HepG2 (cell line): ENCODE results near the gene ZNF132. TPM values are rescaled to one million over a fixed set of nuclear protein-coding genes. Genes with fewer than 3 reads are reported as not detected.
"Not testable (repeated sequence)": the region's sequence is repeated elsewhere in the genome, so short reads cannot be mapped to it uniquely, and the experiment has no call there.

Experiments
- ATAC-seq: fragments of 200-7000 bp; cut with Tn5 transposase; 3 replicates; pipeline ENCODE4 v1.9.1; 2020; ENCODE audit warnings: mild to moderate bottlenecking, moderate library complexity
- BruUV-seq: library from RNA; stranded (reverse); fragments of 400-500 nt; replicated peaks from 2 replicates; lab custom pipeline; 2021; lab: Mats Ljungman, UMichigan
- CTCF ChIA-PET: fragments of 300-600 bp; formaldehyde crosslinking; extraction: SDS; loops from one replicate; lab custom pipeline; 2021; ENCODE audit warnings: low total read pairs, inconsistent platforms, low intra/inter-chr PET ratio; lab: Yijun Ruan, JAX
- POLR2A ChIA-PET: fragments of 350-600 bp; sonication (Branson Sonifier 250); formaldehyde crosslinking; loops from one replicate; lab custom pipeline; 2020; ENCODE audit warnings: antibody characterized with exemption, inconsistent platforms; lab: Yijun Ruan, JAX
- DNase-seq: peaks from one replicate; pipeline ENCODE4 v3.0.0-alpha.2; 2015; ENCODE audit warnings: low spot score
- FAIRE-seq: peaks from 3 replicates; lab custom pipeline; 2011; peaks lifted over from hg19 to GRCh38; lab: Jason Lieb, UNC
- H2AFZ ChIP-seq: one replicate; pipeline ENCODE4 v1.6.1; 2011; ENCODE audit warnings: low read length, inconsistent platforms
- H3K27ac ChIP-seq: fragments of 300-600 bp; 3 replicates; pipeline ENCODE4 v1.8.0; 2011; ENCODE audit warnings: mixed run types, mild to moderate bottlenecking, mixed read lengths, low read length, inconsistent platforms; ENCODE audit not compliant: insufficient read depth; ENCODE audit errors: extremely low read length
- H3K27me3 ChIP-seq, 2 experiments: fragments of 200-600 bp in 1 of 2; 2 replicates in 1 of 2; 3 replicates in 1 of 2; pipeline versions ENCODE4 v1.6.0 to v1.8.0; 2011; ENCODE audit warnings: low read length in 2 of 2, mild to moderate bottlenecking in 2 of 2, moderate library complexity in 2 of 2, inconsistent platforms in 1 of 2; ENCODE audit not compliant: insufficient read depth in 2 of 2, control insufficient read depth in 1 of 2
- H3K36me3 ChIP-seq, 2 experiments: fragments of 200-600 bp in 1 of 2; replicated peaks in 1 of 2; 2 replicates in 1 of 2; 3 replicates in 1 of 2; pipeline versions ENCODE4 v1.5.1 to v1.8.0; 2011; ENCODE audit warnings: low read length in 2 of 2, inconsistent platforms in 1 of 2; ENCODE audit not compliant: insufficient read depth in 2 of 2, control insufficient read depth in 1 of 2
- H3K4me1 ChIP-seq: 2 replicates; pipeline ENCODE4 v1.5.1; 2012; ENCODE audit warnings: low read length, inconsistent platforms; ENCODE audit not compliant: insufficient read depth
- H3K4me2 ChIP-seq: 2 replicates; pipeline ENCODE4 v1.6.0; 2011; ENCODE audit warnings: low read depth, low read length, inconsistent platforms
- H3K4me3 ChIP-seq, 3 experiments: fragments of 200-600 bp in 1 of 3; sonication (generic), shearing (Covaris generic) in 1 of 3; replicated peaks in 1 of 3; 2 replicates each; pipeline ENCODE4 v1.5.1; 2011 to 2016; ENCODE audit warnings: low read length in 3 of 3, inconsistent platforms in 2 of 3, low read depth in 2 of 3, mild to moderate bottlenecking in 2 of 3, control low read depth in 1 of 3, mixed read lengths in 1 of 3; ENCODE audit not compliant: insufficient read depth in 1 of 3
- H3K79me2 ChIP-seq: one replicate; pipeline ENCODE4 v1.6.1; 2011; ENCODE audit warnings: low read length, inconsistent platforms; ENCODE audit not compliant: insufficient read depth
- H3K9ac ChIP-seq: 2 replicates; pipeline ENCODE4 v1.6.0; 2011; ENCODE audit warnings: mild to moderate bottlenecking, low read depth, low read length, inconsistent platforms; ENCODE audit not compliant: insufficient read depth
- H3K9me3 ChIP-seq: 2 replicates; pipeline ENCODE4 v1.5.1; 2012; ENCODE audit warnings: mild to moderate bottlenecking, low read length
- H4K20me1 ChIP-seq: 2 replicates; pipeline ENCODE4 v1.6.0; 2011; ENCODE audit warnings: inconsistent platforms, mild to moderate bottlenecking, low read length, moderate library complexity; ENCODE audit not compliant: insufficient read depth
- ARID5B ChIP-seq: IDR thresholded peaks from 2 replicates; pipeline ENCODE4 v1.4.0; 2020; ENCODE audit warnings: mild to moderate bottlenecking, missing genetic modification reagents
- DMAP1 ChIP-seq: IDR thresholded peaks from 2 replicates; pipeline ENCODE4 v1.6.1; 2016
- EED ChIP-seq: sonication (generic); formaldehyde crosslinking; IDR thresholded peaks from 2 replicates; pipeline ENCODE4 v1.5.0; 2020; ENCODE audit warnings: mild to moderate bottlenecking, missing genetic modification reagents
- ELF4 ChIP-seq: sonication (generic); formaldehyde crosslinking; IDR thresholded peaks from 2 replicates; pipeline ENCODE4 v1.5.0; 2020; ENCODE audit warnings: missing genetic modification reagents, mild to moderate bottlenecking, moderate library complexity, borderline replicate concordance
- KAT2B ChIP-seq: fragments of 150-350 bp; IDR thresholded peaks from 2 replicates; pipeline ENCODE4 v1.6.1; 2014; ENCODE audit warnings: low read depth, low read length, borderline replicate concordance
- KLF9 ChIP-seq: IDR thresholded peaks from 2 replicates; pipeline ENCODE4 v1.6.1; 2016; ENCODE audit warnings: low read depth
- MAFK ChIP-seq, 2 experiments: IDR thresholded peaks in 1 of 2; conservative IDR thresholded peaks in 1 of 2; 2 replicates each; pipeline ENCODE4 v1.6.1; 2011; ENCODE audit warnings: improper control_type of control experiment in 2 of 2, low read length in 2 of 2
- RXRB ChIP-seq: IDR thresholded peaks from 2 replicates; pipeline ENCODE4 v1.6.1; 2016; ENCODE audit warnings: borderline replicate concordance, missing genetic modification reagents, missing compliant biosample characterization
- ZBTB8A ChIP-seq: sonication (generic); formaldehyde crosslinking; IDR thresholded peaks from 2 replicates; pipeline ENCODE4 v1.4.0; 2020; ENCODE audit warnings: mild to moderate bottlenecking, low read depth, missing genetic modification reagents, borderline replicate concordance
- ZNF17 ChIP-seq: sonication (generic); formaldehyde crosslinking; IDR thresholded peaks from 2 replicates; pipeline ENCODE4 v1.5.0; 2020; ENCODE audit warnings: mild to moderate bottlenecking, missing genetic modification reagents
- ZNF264 ChIP-seq: sonication (generic); formaldehyde crosslinking; IDR thresholded peaks from 2 replicates; pipeline ENCODE4 v1.4.0; 2020; ENCODE audit warnings: missing genetic modification reagents
- ZNF362 ChIP-seq: sonication (generic); formaldehyde crosslinking; IDR thresholded peaks from 2 replicates; pipeline ENCODE4 v1.4.0; 2020; ENCODE audit warnings: missing genetic modification reagents, mild to moderate bottlenecking, borderline replicate concordance
- ZNF460 ChIP-seq: sonication (generic); formaldehyde crosslinking; IDR thresholded peaks from 2 replicates; pipeline ENCODE4 v1.5.1; 2020; ENCODE audit warnings: missing genetic modification reagents, mild to moderate bottlenecking, borderline replicate concordance
- ZNF598 ChIP-seq: sonication (generic); formaldehyde crosslinking; IDR thresholded peaks from 2 replicates; pipeline ENCODE4 v1.5.1; 2020; ENCODE audit warnings: mild to moderate bottlenecking, missing genetic modification reagents, borderline replicate concordance
- ZNF672 ChIP-seq: sonication (generic); formaldehyde crosslinking; IDR thresholded peaks from 2 replicates; pipeline ENCODE4 v1.8.1; 2022; ENCODE audit warnings: missing genetic modification reagents
- WGBS: methylation state at CpG from one replicate; pipeline ENCODE4 v1.1.6; 2017; ENCODE audit warnings: low lambda C conversion rate; 5-methylcytosine and 5-hydroxymethylcytosine counted together
- in situ Hi-C: cut with HindIII; loops from 2 replicates; pipeline ENCODE4 v1.10.0; 2017; ENCODE audit warnings: low pct_unique_long_range_greater_than_20kb; ENCODE audit not compliant: extremely low pct_ligation_motif_present
- intact Hi-C: fragments of 100-400 bp; cut with micrococcal nuclease; formaldehyde crosslinking; loops from one replicate; pipeline ENCODE4 v1.10.0; 2022; ENCODE audit not compliant: unreplicated experiment
- polyA plus RNA-seq, 8 experiments: library from polyadenylated mRNA; depleted of rRNA in 3 of 8; stranded (reverse) in 7 of 8; unstranded in 1 of 8; fragments of >200 nt; fragmentation: Illumina TruSeq in 4 of 8; extraction: Trizol in 4 of 8; gene quantifications; 2 replicates each; pipeline versions ENCODE4 v1.2.1 to v1.2.3, GENCODE V29; 2011 to 2016; ENCODE audit warnings: low read depth in 4 of 8, missing spikeins in 1 of 8, mixed read lengths in 1 of 8; ENCODE audit not compliant: insufficient read depth in 1 of 8
- total RNA-seq, 5 experiments: library from RNA; depleted of rRNA; stranded (reverse); fragments of >200 nt; fragmentation: Illumina TruSeq; extraction: Trizol; gene quantifications; 2 replicates each; pipeline ENCODE4 v1.2.3, GENCODE V29; 2016; ENCODE audit warnings: low read depth in 1 of 5

ZNF132 gene
- total and polyA plus RNA-seq, 2 of the 13 experiments (the other 11 are each of a cell fraction or from before 2014, with no cell fraction given), result not detected

- DNase-seq, in situ Hi-C loops, intact Hi-C loops, H3K79me2 ChIP-seq, POLR2A ChIA-PET, H3K4me1 ChIP-seq, CTCF ChIA-PET, BruUV-seq, FAIRE-seq, H4K20me1 ChIP-seq, H3K4me2 ChIP-seq, H3K9me3 ChIP-seq, H2AFZ ChIP-seq, H3K27me3 ChIP-seq, H3K27ac ChIP-seq, H3K4me3 ChIP-seq, H3K9ac ChIP-seq, ATAC-seq: not testable (repeated sequence)
- 93% methylated on average over 5 of the region's 5 CpGs for WGBS
- TF ChIP-seq ZNF362 (CRISPR knock-in tag) (peak; percentile 64), ZNF460 (peak; percentile 79; the same call in 1 of the 2 replicates)
- peaks cover 1 to 18% of the 10 kb centered on the region in 2 experiments; a peak in 2 of 5 replicates for H3K36me3 ChIP-seq
These were observed 44.4 kb upstream of the ZNF132 start for GRCh38 chr19:58484349-58484748.

- H3K4me2 ChIP-seq, result no peak overlapping the region
- no peak overlapping the region for H3K27ac ChIP-seq
- in situ Hi-C loops, result no loop called here
- H3K4me3 ChIP-seq, result no peak overlapping the region
- no peaks in the 10 kb centered on the region for H3K4me1 ChIP-seq
- 100% methylated on average over 2 of the region's 2 CpGs for WGBS
- FAIRE-seq (no peak), DNase-seq (no peak), ATAC-seq (no peak)
- BruUV-seq, result no TSS peak
- H3K9me3 ChIP-seq, result no peaks in the 10 kb centered on the region
- H3K79me2 ChIP-seq, result no peaks in the 10 kb centered on the region
- CTCF ChIA-PET, result no interaction called here
- no peaks in the 10 kb centered on the region for H4K20me1 ChIP-seq
- H3K27me3 ChIP-seq, result no peaks in the 10 kb centered on the region
- no peak overlapping the region for H2AFZ ChIP-seq
- H3K9ac ChIP-seq, result no peak overlapping the region
- H3K36me3 ChIP-seq, result peaks cover 1 to 18% of the 10 kb centered on the region in 2 experiments; a peak in 2 of 5 replicates
- intact Hi-C loops, result no loop called here
- POLR2A ChIA-PET, result no interaction called here
- TF ChIP-seq ZNF264 (CRISPR knock-in tag) (no peak), KLF9 (CRISPR knock-in tag) (no peak), MAFK (conservative IDR thresholded peaks at IDR 0.05 in 1 of 2, IDR thresholded peaks at IDR 0.05 in 1 of 2; ENCODE audit: low read length in 2 of 2) (no peak), ZNF672 (no peak), EED (CRISPR knock-in tag) (no peak), KAT2B (no peak), DMAP1 (no peak), RXRB (no peak), ZNF598 (CRISPR knock-in tag) (no peak), ARID5B (no peak), ZBTB8A (CRISPR knock-in tag) (no peak), ELF4 (no peak), ZNF17 (CRISPR knock-in tag) (no peak)
These were observed 43.8 kb upstream of the ZNF132 start for GRCh38 chr19:58483776-58484175.
